Osteocyte (in vitro differentiated cells): Measurements from ENCODE around the gene RNF214. TPM values are rescaled to one million over a fixed set of nuclear protein-coding genes. Genes with fewer than 3 reads are reported as not detected.

Experiments used
- DNase-seq: peaks from one replicate; pipeline ENCODE4 v3.0.0; 2021; ENCODE audit warnings: mixed read lengths; ENCODE audit not compliant: unreplicated experiment; ENCODE audit errors: extremely low spot score
- H3K27ac Mint-ChIP-seq: one replicate; pipeline ENCODE4 v1.8.0; 2021; ENCODE audit warnings: mild to moderate bottlenecking, mixed read lengths; ENCODE audit not compliant: unreplicated experiment
- H3K27me3 Mint-ChIP-seq: one replicate; pipeline ENCODE4 v1.8.0; 2021; ENCODE audit warnings: mixed read lengths; ENCODE audit not compliant: unreplicated experiment
- H3K36me3 Mint-ChIP-seq: one replicate; pipeline ENCODE4 v1.8.0; 2021; ENCODE audit warnings: mixed read lengths; ENCODE audit not compliant: unreplicated experiment
- H3K4me1 Mint-ChIP-seq: one replicate; pipeline ENCODE4 v1.8.0; 2021; ENCODE audit warnings: mixed read lengths; ENCODE audit not compliant: unreplicated experiment
- H3K4me3 Mint-ChIP-seq: one replicate; pipeline ENCODE4 v1.8.0; 2021; ENCODE audit warnings: mild to moderate bottlenecking, moderate library complexity, mixed read lengths; ENCODE audit not compliant: unreplicated experiment
- H3K9me3 Mint-ChIP-seq: one replicate; pipeline ENCODE4 v1.8.0; 2021; ENCODE audit warnings: mixed read lengths; ENCODE audit not compliant: unreplicated experiment
- total RNA-seq: library from RNA; stranded (reverse); gene quantifications from 2 replicates; pipeline ENCODE4 v1.2.1, GENCODE V29; 2021
- TF ChIP-seq, protein P1 (sequence below): fragments of 200-600 bp; sonication (generic); IDR thresholded peaks from 2 replicates; pipeline ENCODE4 v1.5.0; 2021; ENCODE audit warnings: antibody characterized with exemption, mild to moderate bottlenecking, moderate library complexity

RNF214 gene
- total RNA-seq, 1 donor from 2014 or later: 32.8 TPM

DNA sequence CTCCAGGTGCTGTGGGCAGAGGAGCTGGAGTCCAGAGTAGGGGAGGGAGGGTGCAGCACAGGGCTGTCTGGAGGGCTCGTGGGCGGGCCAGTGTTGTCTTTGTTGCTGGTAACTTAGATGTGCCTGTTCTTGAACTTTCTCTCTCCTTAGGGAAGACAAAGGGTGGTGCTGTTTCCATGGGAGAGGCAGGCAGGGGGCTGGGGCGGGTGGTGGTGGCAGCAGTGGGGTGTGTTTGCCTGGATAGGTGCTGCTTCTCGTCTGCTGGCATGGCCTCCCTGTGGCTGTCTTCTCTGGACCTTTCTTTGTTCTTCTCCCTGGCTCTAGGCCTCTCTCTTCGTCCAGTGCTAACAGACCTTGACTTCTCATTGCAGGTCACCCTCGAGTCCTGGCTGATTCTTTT, 45.5 kb upstream of the RNF214 start:
- TF ChIP-seq, protein P1, sequence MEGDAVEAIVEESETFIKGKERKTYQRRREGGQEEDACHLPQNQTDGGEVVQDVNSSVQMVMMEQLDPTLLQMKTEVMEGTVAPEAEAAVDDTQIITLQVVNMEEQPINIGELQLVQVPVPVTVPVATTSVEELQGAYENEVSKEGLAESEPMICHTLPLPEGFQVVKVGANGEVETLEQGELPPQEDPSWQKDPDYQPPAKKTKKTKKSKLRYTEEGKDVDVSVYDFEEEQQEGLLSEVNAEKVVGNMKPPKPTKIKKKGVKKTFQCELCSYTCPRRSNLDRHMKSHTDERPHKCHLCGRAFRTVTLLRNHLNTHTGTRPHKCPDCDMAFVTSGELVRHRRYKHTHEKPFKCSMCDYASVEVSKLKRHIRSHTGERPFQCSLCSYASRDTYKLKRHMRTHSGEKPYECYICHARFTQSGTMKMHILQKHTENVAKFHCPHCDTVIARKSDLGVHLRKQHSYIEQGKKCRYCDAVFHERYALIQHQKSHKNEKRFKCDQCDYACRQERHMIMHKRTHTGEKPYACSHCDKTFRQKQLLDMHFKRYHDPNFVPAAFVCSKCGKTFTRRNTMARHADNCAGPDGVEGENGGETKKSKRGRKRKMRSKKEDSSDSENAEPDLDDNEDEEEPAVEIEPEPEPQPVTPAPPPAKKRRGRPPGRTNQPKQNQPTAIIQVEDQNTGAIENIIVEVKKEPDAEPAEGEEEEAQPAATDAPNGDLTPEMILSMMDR: no peak
- Mint-ChIP-seq H3K4me1 (no peaks in the 10 kb centered on the region), H3K9me3 (no peaks in the 10 kb centered on the region), H3K27me3 (no peaks in the 10 kb centered on the region), H3K36me3 (peaks cover 22% of the 10 kb centered on the region), H3K27ac (no peak overlapping the region), H3K4me3 (no peak overlapping the region)
- no peak for DNase-seq

DNA sequence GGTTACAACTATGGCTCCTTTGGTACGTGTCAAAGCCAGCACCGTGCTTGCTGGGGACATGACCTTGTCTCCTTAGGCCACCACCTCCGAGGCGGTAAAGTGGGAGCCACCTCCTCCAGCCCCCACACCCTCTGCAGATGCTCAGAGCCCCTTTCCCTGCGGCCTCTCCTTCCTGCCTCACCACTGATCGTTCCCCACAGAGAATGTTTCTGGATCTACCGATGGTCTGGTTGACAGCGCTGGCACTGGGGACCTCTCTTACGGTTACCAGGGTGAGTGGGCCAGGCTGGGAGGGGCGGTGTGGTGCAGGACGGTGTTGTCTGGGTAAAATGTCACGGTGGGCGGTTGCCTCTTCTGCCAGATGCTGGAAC, 45.1 kb upstream of the RNF214 start:
- no peak for DNase-seq
- peaks cover 24% of the 10 kb centered on the region for H3K36me3 Mint-ChIP-seq
- no peak overlapping the region for H3K27ac Mint-ChIP-seq
- TF ChIP-seq, protein P1: no peak
- no peaks in the 10 kb centered on the region for H3K9me3 Mint-ChIP-seq
- no peaks in the 10 kb centered on the region for H3K27me3 Mint-ChIP-seq
- H3K4me3 Mint-ChIP-seq: no peak overlapping the region
- no peaks in the 10 kb centered on the region for H3K4me1 Mint-ChIP-seq

DNA sequence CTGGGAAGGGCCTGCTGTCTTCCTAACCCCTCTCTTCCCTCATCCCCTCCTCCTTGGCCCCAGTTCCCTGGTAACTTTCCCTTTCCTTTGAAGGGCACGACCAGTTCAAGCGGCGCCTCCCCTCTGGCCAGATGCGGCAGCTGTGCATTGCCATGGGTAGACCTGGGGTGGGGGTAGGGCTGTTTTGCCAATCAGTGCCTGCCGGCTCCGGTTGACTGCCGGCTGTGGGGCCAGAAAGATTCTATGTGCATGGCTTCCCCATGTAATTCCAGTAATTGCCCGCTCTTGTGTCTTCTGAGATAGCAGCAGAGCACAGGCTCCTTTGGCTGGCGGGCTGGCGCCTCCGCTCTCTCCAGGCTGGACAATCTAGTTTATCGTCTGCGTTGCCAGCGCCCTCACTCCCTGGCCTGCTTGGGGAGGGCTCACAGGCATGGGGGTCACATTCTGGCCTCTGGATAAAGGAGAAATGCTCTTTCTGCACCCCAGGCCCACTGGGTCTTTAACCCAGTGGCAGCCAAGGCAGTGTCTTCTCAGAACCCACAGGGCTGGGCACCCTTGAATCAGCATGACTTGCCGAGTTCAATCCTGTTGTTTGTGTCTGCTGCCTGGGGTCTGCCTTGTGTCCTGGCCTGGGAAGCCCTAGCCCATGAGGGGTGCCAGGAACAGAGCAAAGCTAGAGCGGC, 44.5 kb upstream of the RNF214 start:
- H3K27ac Mint-ChIP-seq: no peak overlapping the region
- no peaks in the 10 kb centered on the region for H3K4me1 Mint-ChIP-seq
- TF ChIP-seq, protein P1: no peak
- no peaks in the 10 kb centered on the region for H3K27me3 Mint-ChIP-seq
- no peak for DNase-seq
- H3K9me3 Mint-ChIP-seq: no peaks in the 10 kb centered on the region
- H3K4me3 Mint-ChIP-seq: no peak overlapping the region
- peaks cover 28% of the 10 kb centered on the region for H3K36me3 Mint-ChIP-seq

DNA sequence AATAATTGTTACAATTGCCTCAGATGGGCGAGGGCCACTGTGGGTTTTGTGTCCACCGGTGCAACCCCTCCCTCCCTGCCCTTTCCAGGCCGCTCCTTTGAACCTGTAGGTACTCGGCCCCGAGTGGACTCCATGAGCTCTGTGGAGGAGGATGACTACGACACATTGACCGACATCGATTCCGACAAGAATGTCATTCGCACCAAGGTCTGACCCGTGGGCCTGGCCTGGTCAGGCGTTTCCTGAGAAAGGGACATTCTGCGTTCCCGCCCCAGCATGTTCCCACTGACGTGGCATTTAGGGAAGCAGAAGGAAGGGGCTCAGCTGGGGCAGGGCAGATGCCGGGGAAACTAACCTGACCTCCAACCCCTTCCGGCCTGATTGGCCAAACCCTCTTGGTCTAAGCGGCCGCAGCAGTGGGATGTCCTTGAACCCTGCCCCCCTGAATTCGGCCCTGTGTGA, 43.8 kb upstream of the RNF214 start:
- H3K27ac Mint-ChIP-seq: no peak overlapping the region
- no peaks in the 10 kb centered on the region for H3K27me3 Mint-ChIP-seq
- H3K36me3 Mint-ChIP-seq: peaks cover 31% of the 10 kb centered on the region
- H3K4me1 Mint-ChIP-seq: no peaks in the 10 kb centered on the region
- H3K9me3 Mint-ChIP-seq: no peaks in the 10 kb centered on the region
- TF ChIP-seq, protein P1: no peak
- no peak for DNase-seq
- no peak overlapping the region for H3K4me3 Mint-ChIP-seq

GRCh38 chr11:117189191-117189940, 43.1 kb upstream of the RNF214 start:
- TF ChIP-seq, protein P1: no peak
- no peak for DNase-seq

More at GRCh38 chr11:117189191-117189940, 43.1 kb upstream of the RNF214 start:
- Mint-ChIP-seq H3K36me3 (peaks cover 24% of the 10 kb centered on the region), H3K9me3 (no peaks in the 10 kb centered on the region), H3K4me1 (no peaks in the 10 kb centered on the region), H3K4me3 (no peak overlapping the region), H3K27me3 (no peaks in the 10 kb centered on the region), H3K27ac (no peak overlapping the region)
